Transverse colon (tissue), 3 donors: ENCODE measurements around the gene LYRM4.

ENCODE experiments used
- EP300 ChIP-seq: sonication (generic); formaldehyde crosslinking; IDR thresholded peaks from one replicate; pipeline ENCODE4 v1.6.1; 2017; ENCODE audit warnings: antibody characterized with exemption, low read depth
- POLR2A ChIP-seq: fragments of 450-650 bp; IDR thresholded peaks from one replicate; pipeline ENCODE4 v1.6.1; 2016; ENCODE audit warnings: antibody characterized with exemption, mild to moderate bottlenecking, moderate library complexity
- TF ChIP-seq, protein P1 (sequence below), 5 experiments: fragments of 200-600 bp in 3 of 5; fragments of 450-650 bp in 2 of 5; sonication (generic) in 3 of 5; IDR thresholded peaks; 1 replicate in 2 of 5; 2 replicates in 3 of 5; pipeline ENCODE4 v1.5.1; 2016 to 2017; ENCODE audit warnings: antibody characterized with exemption in 5 of 5, inconsistent platforms in 3 of 5, mild to moderate bottlenecking in 2 of 5, moderate library complexity in 1 of 5

DNA sequence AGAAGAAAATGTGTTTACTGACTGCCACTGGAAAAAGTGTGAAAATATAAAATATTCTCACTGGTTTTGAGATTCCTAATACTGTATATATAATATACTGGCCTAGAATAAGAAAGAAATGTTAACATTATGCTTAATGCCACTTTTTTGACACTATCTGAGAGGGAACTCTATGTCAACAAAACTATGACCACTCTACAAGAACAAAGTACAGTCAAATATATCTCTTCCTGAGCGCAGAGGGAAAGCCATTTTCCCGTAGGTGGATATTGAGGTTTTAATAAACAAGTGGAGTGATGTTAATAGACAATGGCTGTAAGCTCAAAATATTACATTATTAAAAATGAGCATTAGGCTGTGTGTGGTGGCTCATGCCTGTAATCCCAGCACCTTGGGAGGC is 24.9 kb downstream of the LYRM4 start:
- TF ChIP-seq, protein P1, sequence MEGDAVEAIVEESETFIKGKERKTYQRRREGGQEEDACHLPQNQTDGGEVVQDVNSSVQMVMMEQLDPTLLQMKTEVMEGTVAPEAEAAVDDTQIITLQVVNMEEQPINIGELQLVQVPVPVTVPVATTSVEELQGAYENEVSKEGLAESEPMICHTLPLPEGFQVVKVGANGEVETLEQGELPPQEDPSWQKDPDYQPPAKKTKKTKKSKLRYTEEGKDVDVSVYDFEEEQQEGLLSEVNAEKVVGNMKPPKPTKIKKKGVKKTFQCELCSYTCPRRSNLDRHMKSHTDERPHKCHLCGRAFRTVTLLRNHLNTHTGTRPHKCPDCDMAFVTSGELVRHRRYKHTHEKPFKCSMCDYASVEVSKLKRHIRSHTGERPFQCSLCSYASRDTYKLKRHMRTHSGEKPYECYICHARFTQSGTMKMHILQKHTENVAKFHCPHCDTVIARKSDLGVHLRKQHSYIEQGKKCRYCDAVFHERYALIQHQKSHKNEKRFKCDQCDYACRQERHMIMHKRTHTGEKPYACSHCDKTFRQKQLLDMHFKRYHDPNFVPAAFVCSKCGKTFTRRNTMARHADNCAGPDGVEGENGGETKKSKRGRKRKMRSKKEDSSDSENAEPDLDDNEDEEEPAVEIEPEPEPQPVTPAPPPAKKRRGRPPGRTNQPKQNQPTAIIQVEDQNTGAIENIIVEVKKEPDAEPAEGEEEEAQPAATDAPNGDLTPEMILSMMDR (IDR thresholded peaks at IDR 0.05): no peak
- TF ChIP-seq POLR2A (no peak), EP300 (no peak)
